GM21367 (cell line): Measurements from ENCODE around the gene OR9G1.
"Not testable (repeated sequence)": the region's sequence is repeated elsewhere in the genome, so short reads cannot be mapped to it uniquely, and the experiment has no call there.

ENCODE experiments used
- ATAC-seq: cut with Tn5 transposase; IDR thresholded peaks from one replicate; pipeline ENCODE4 v1.9.1; 2021; ENCODE audit not compliant: unreplicated experiment

OR9G1 gene, protein sequence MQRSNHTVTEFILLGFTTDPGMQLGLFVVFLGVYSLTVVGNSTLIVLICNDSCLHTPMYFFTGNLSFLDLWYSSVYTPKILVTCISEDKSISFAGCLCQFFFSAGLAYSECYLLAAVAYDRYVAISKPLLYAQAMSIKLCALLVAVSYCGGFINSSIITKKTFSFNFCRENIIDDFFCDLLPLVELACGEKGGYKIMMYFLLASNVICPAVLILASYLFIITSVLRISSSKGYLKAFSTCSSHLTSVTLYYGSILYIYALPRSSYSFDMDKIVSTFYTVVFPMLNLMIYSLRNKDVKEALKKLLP

DNA sequence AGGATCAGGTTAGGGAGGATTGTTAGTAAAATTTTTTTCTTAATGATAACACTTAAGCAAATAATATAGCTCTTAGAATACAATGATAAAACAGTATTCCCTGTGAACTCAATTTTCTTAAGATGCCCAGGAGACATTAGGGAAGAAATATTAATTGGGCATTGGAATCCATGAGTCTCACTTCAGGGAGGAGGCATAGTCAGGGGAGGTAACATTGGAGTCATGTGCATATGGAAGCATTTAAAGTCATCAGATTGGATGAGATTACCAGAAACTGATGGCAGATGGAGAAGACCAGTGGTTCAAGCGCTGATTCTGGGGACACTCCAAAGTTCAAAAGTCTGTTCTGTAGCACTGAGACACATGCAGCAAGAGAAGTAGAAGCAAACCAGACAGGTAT is at the start of gene OR9G1:
Gene OR9G1 (plus strand): TSS at position 301 of the 400 bp plus-strand sequence. CDS start 1,293 bp downstream, outside the sequence.
- ATAC-seq, result no peak

DNA sequence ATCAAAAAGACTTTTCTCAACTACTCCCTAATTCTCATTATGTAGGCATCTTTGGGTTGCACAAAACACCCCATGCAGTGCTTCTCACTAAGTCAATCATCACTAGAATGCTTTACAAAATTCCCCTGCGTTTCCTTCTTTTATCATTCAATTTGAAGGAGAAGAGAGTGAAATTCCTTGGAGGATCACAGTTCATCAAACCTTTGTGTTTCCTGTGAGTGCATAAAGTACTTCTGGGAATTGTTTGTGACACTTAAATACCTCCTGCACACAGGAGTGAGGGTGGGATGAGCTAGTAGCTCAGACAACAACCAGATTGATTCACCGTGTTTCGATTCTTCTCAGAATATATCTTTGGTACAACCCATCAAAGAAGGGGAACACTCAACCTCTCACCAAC is 39.1 kb upstream of the OR9G1 start:
- no peak for ATAC-seq

GRCh38 chr11:56663386-56663785 is 35.5 kb upstream of the OR9G1 start, which contains the start of gene OR5AR1:
Gene OR5AR1, plus strand, starts transcription at chr11:56663686. Its CDS starts 0 bp downstream, at chr11:56663686.
- ATAC-seq, result no peak

DNA sequence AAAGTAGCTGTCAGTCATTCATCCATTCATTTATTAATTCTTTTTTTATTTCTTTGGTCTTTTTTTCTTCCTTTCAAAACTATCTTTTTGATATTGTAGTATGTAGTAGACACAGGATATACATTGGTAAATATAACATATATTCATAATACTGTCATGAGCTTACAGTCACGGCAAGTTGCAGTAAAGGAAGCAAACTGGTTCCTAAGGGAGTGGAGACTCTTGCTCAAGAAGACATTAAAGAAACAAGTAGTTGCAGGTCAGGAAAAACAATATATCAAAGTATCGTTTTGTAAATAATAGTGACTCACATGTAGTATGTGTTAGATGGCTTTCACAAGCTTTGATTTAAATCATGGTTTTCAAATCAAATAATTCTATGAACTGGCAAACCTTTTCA is 27.9 kb upstream of the OR9G1 start:
- no peak for ATAC-seq

- ATAC-seq, result no peak
Observed at GRCh38 chr11:56688554-56689100, 10.3 kb upstream of the OR9G1 start.

GRCh38 chr11:56691179-56691578 is 7.7 kb upstream of the OR9G1 start:
- ATAC-seq, result not testable (repeated sequence)

- no peak for ATAC-seq
Observed at GRCh38 chr11:56693428-56693827, 5.5 kb upstream of the OR9G1 start.

DNA sequence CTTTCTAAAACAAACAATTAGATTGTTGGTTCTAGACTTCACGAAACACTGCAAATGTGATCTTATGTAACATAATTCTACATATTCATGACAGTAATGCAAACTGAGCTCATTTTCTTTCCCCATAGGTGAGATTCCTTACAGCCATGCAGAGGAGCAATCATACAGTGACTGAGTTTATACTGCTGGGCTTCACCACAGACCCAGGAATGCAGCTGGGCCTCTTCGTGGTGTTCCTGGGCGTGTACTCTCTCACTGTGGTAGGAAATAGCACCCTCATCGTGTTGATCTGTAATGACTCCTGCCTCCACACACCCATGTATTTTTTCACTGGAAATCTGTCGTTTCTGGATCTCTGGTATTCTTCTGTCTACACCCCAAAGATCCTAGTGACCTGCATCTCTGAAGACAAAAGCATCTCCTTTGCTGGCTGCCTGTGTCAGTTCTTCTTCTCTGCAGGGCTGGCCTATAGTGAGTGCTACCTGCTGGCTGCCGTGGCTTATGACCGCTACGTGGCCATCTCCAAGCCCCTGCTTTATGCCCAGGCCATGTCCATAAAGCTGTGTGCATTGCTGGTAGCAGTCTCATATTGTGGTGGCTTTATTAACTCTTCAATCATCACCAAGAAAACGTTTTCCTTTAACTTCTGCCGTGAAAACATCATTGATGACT is 1.5 kb downstream of the OR9G1 start:
- ATAC-seq, result no peak

DNA sequence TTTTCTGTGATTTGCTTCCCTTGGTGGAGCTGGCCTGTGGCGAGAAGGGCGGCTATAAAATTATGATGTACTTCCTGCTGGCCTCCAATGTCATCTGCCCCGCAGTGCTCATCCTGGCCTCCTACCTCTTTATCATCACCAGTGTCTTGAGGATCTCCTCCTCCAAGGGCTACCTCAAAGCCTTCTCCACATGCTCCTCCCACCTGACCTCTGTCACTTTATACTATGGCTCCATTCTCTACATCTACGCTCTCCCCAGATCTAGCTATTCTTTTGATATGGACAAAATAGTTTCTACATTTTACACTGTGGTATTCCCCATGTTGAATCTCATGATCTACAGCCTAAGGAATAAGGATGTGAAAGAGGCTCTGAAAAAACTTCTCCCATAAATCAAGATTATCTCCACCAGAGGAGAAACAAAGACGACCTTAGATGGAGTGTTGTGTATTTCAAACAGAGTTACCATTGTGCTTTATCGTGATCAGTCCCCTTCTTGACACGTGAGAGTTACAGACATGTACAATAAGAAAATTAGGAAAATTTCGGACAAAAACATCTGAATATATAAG is 2.1 kb downstream of the OR9G1 start:
- ATAC-seq, result no peak

GRCh38 chr11:56705784-56706396 is 7.0 kb downstream of the OR9G1 start:
- ATAC-seq, result no peak

- no peak for ATAC-seq
Observed at GRCh38 chr11:56706486-56706885, 7.6 kb downstream of the OR9G1 start.

- ATAC-seq, result no peak
Observed at GRCh38 chr11:56714206-56714605, 15.3 kb downstream of the OR9G1 start.

DNA sequence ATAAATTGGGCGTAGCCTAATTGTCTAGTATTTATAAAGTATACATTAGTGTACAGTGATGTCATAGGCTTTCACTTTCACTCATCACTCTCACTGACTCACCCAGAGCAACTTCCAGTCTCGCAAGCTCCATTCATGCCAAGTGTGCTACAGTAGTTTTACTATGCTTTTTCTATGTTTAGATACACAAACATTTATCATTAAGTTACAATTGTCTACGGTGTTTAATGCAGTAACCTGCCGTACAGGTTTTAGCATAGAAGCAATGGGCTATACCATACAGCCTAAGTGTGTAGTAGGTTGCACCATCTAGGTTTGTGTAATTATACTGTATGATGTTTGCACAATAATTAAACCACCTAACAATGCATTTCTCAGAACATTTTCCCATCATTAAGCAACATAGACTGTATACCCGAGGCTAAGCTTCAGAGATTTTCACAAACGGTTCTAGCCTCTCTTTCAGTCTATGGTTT is 17.5 kb downstream of the OR9G1 start:
- no peak for ATAC-seq

GRCh38 chr11:56720513-56720912 is 21.6 kb downstream of the OR9G1 start:
- no peak for ATAC-seq

DNA sequence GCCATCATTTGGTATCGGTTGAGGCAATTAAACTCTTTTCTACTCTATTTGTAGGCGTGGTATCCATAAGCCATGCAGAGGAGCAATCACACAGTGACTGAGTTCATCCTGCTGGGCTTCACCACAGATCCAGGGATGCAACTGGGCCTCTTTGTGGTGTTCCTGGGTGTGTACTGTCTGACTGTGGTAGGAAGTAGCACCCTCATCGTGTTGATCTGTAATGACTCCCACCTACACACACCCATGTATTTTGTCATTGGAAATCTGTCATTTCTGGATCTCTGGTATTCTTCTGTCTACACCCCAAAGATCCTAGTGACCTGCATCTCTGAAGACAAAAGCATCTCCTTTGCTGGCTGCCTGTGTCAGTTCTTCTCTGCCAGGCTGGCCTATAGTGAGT is 41.2 kb downstream of the OR9G1 start:
- ATAC-seq, result no peak

GRCh38 chr11:56740886-56741285 is 42.0 kb downstream of the OR9G1 start:
- ATAC-seq, result no peak

DNA sequence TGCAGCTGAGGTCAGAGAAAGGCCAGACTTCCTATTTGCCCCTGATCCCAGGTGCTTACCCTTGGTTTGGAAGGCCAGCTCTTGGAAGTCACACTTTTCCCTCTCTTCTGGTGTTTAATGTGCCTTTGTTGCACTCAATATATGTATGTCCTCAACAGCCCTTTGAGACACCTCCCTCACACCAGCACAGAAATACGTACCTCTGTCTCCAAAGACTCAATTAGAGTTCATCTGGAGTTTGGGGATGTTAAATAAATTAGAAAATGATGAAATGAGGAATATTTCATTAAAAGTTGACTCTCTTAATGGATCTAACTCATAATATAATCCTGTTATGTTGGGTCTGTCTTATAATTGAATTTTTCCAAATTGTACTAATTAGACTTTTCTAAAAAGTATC is 49.7 kb downstream of the OR9G1 start, which contains the start of gene OR9G4:
Gene OR9G4 (minus strand): TSS at position 101 of the 400 bp plus-strand sequence. CDS start 4,931 bp downstream, outside the sequence.
- ATAC-seq, result no peak

GRCh38 chr11:56750190-56750589 is 51.3 kb downstream of the OR9G1 start:
- ATAC-seq, result no peak

- ATAC-seq, result no peak
Observed at GRCh38 chr11:56751480-56751879, 52.6 kb downstream of the OR9G1 start.
